GM23248 (cell line): ENCODE measurements around the gene DTX3.

Source experiments
- EZH2 ChIP-seq: fragments of 200-600 bp; sonication (generic); IDR thresholded peaks from 2 replicates; pipeline ENCODE4 v1.6.1; 2018; ENCODE audit warnings: antibody characterized with exemption, mild to moderate bottlenecking; ENCODE audit not compliant: insufficient read depth, poor library complexity, severe bottlenecking
- EZH2phosphoT487 ChIP-seq: fragments of 200-600 bp; sonication (generic); IDR thresholded peaks from 2 replicates; pipeline ENCODE4 v1.6.1; 2018; ENCODE audit warnings: antibody characterized with exemption, moderate library complexity, mild to moderate bottlenecking, low read depth; ENCODE audit not compliant: insufficient read depth

DNA sequence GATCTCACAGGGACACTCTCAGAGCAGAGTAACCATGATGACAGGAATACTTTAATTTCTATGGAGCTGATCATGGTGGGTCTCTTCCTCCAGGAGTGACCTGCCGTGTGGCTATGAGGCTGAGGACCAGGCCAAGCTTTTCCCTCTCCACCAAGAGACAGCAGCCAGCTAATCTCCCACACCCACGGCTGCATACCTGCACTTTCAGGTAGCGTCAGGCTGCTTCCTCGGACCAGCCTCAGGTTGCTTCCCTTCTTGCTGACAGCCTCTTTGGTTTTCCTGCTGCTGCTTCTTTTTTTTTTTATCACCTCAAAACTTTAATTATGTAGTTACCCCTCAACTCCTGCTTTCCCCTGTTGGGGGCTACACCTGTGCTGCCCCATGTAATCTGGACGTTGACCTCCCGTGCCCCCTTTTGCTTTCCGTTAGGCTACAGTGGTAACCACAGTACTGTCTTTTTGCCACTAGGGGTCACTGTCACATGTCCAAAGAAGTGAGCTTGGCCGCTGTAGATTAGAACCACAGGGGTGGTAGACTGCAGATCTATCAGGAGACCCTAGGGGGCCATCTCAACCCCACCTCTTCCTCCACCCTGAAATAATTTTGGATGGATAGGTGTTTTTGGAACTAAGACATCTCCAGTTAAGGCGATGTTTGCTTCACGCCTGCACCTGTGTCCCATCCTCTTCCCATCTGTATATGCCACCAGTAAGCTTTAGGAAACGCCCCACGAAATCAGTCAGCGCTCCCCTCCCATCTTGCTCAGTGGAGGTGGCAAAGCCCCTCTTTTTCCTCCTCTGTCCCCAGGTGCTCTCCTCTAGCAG lies 21.4 kb upstream of the DTX3 start:
- TF ChIP-seq EZH2 (no peak), EZH2phosphoT487 (no peak)
